Neuronal stem cell (in vitro differentiated cells): ENCODE measurements around the gene PML.
A peak's percentile ranks its signal among the peaks of the same experiment; 100 is the strongest.

ENCODE experiments used
- DNase-seq: peaks from one replicate; pipeline ENCODE4 v3.0.0-alpha.2; 2013; ENCODE audit warnings: low spot score
- H2AFZ ChIP-seq: one replicate; pipeline ENCODE4 v1.6.1; 2013; ENCODE audit warnings: mild to moderate bottlenecking, low read length, inconsistent platforms
- H2AK5ac ChIP-seq: 2 replicates; pipeline ENCODE4 v1.6.1; 2013; ENCODE audit warnings: low read depth, mild to moderate bottlenecking, inconsistent platforms, low read length, moderate library complexity, mixed read lengths
- H2BK120ac ChIP-seq: 2 replicates; pipeline ENCODE4 v1.6.1; 2013; ENCODE audit warnings: low read depth, mild to moderate bottlenecking, inconsistent platforms, low read length, moderate library complexity, mixed read lengths
- H2BK12ac ChIP-seq: one replicate; pipeline ENCODE4 v1.6.1; 2013; ENCODE audit warnings: low read length, inconsistent platforms
- H2BK15ac ChIP-seq: 2 replicates; pipeline ENCODE4 v1.6.1; 2013; ENCODE audit warnings: mild to moderate bottlenecking, low read length, inconsistent platforms, mixed read lengths
- H2BK5ac ChIP-seq: one replicate; pipeline ENCODE4 v1.6.1; 2013; ENCODE audit warnings: inconsistent platforms, mild to moderate bottlenecking, low read length, moderate library complexity
- H3K14ac ChIP-seq: one replicate; pipeline ENCODE4 v1.6.1; 2013; ENCODE audit warnings: low read length, inconsistent platforms
- H3K18ac ChIP-seq: 2 replicates; pipeline ENCODE4 v1.6.1; 2013; ENCODE audit warnings: low read length, inconsistent platforms
- H3K23ac ChIP-seq: 2 replicates; pipeline ENCODE4 v1.6.1; 2013; ENCODE audit warnings: low read depth, mild to moderate bottlenecking, mixed read lengths, low read length, inconsistent platforms; ENCODE audit not compliant: poor library complexity
- H3K27ac ChIP-seq: replicated peaks from 3 replicates; pipeline ENCODE4 v1.5.1; 2013; ENCODE audit warnings: low read length, inconsistent platforms
- H3K27me3 ChIP-seq, 3 experiments: 2 replicates each; pipeline ENCODE4 v1.6.1; 2013; ENCODE audit warnings: low read length in 3 of 3, mild to moderate bottlenecking in 2 of 3, inconsistent platforms in 1 of 3, low read depth in 1 of 3, mixed read lengths in 1 of 3, moderate library complexity in 1 of 3; ENCODE audit not compliant: control insufficient read depth in 3 of 3, insufficient read depth in 3 of 3
- H3K36me3 ChIP-seq, 2 donors: replicated peaks in 1 of 2; 2 replicates each; pipeline ENCODE4 v1.6.1; 2013; ENCODE audit warnings: low read length in 2 of 2; ENCODE audit not compliant: control insufficient read depth in 2 of 2, insufficient read depth in 2 of 2
- H3K4ac ChIP-seq: 2 replicates; pipeline ENCODE4 v1.6.1; 2013; ENCODE audit warnings: inconsistent platforms, mild to moderate bottlenecking, low read length, moderate library complexity
- H3K4me1 ChIP-seq, 2 donors: 1 replicate in 1 of 2; 2 replicates in 1 of 2; pipeline ENCODE4 v1.6.1; 2013; ENCODE audit warnings: low read length in 2 of 2, low read depth in 1 of 2; ENCODE audit not compliant: control insufficient read depth in 2 of 2, insufficient read depth in 1 of 2
- H3K4me2 ChIP-seq: one replicate; pipeline ENCODE4 v1.6.1; 2013; ENCODE audit warnings: mild to moderate bottlenecking, low read length, inconsistent platforms; ENCODE audit not compliant: insufficient read depth, poor library complexity, severe bottlenecking
- H3K4me3 ChIP-seq, 2 donors: 2 replicates each; pipeline ENCODE4 v1.5.1; 2013; ENCODE audit warnings: low read length in 2 of 2, mild to moderate bottlenecking in 2 of 2, inconsistent platforms in 1 of 2, moderate library complexity in 1 of 2
- H3K79me1 ChIP-seq: one replicate; pipeline ENCODE4 v1.6.1; 2013; ENCODE audit warnings: low read depth, mild to moderate bottlenecking, inconsistent platforms, low read length, moderate library complexity
- H3K9ac ChIP-seq: one replicate; pipeline ENCODE4 v1.6.1; 2013; ENCODE audit warnings: mild to moderate bottlenecking, low read depth, low read length, inconsistent platforms; ENCODE audit not compliant: poor library complexity
- H3K9me3 ChIP-seq, 2 donors: replicated peaks in 1 of 2; 2 replicates each; pipeline versions ENCODE3 to v1.6.1; 2013; ENCODE audit warnings: low read length in 2 of 2, mild to moderate bottlenecking in 2 of 2, inconsistent platforms in 1 of 2, low read depth in 1 of 2, mixed read lengths in 1 of 2, moderate library complexity in 1 of 2; ENCODE audit not compliant: control insufficient read depth in 2 of 2, insufficient read depth in 1 of 2
- H4K8ac ChIP-seq: one replicate; pipeline ENCODE4 v1.6.1; 2013; ENCODE audit warnings: low read depth, mild to moderate bottlenecking, inconsistent platforms, low read length, moderate library complexity
- H4K91ac ChIP-seq: one replicate; pipeline ENCODE4 v1.6.1; 2013; ENCODE audit warnings: low read length, low read depth, mild to moderate bottlenecking, inconsistent platforms; ENCODE audit not compliant: poor library complexity
- WGBS, 2 donors: extraction: QIAGEN DNeasy Blood & Tissue Kit; methylation state at CpG; one replicate each; pipeline ENCODE4 v1.1.7; 2013; ENCODE audit warnings: missing lambda C conversion rate in 2 of 2, mixed read lengths in 1 of 2; ENCODE audit not compliant: insufficient read length in 2 of 2, insufficient replicate concordance in 1 of 2; ENCODE audit errors: extremely low coverage in 2 of 2; 5-methylcytosine and 5-hydroxymethylcytosine counted together

PML gene

DNA sequence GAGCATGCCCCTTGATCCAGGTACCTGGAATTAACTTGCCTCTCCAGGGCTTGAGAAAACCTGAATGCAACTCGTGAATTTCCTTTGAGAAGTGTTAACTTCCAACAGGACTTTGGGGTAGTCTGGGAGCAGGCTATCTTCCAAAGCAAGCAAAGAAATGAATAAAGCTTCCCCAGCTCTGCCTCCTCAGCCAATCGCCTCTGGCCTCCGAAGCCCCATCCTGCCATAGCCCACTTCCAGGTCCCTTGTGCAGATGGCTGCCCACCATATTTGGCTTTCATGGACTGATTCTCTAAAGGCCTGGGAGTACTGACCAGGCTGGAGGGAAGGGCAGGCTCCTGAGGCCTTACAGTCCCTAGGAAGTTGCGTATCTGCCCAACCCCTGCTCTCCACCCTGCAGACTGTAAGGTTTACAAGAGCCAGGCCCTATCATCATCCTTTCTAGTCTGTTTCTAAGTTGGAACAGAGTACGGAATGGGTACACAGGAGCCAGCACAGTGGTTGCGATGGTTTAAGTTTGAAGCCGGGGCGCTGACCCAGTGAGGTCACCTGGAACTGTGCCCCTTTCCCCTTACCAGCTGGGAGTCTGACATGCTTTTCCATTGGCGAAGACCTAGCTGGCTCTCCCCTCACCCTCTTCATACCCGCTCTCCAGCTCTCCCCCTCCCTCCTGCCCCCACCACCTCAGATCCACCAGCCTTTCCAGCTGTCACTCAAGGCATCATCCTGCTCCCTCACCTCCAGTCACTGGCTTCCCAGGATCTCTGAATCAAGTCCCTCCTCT is 1.1 kb upstream of the PML start:
- H4K91ac ChIP-seq, result no peak overlapping the region
- DNase-seq, result no peak
- no peak overlapping the region for H4K8ac ChIP-seq
- peaks cover 3 to 11% of the 10 kb centered on the region in 2 donors for H3K36me3 ChIP-seq
- peaks cover 10 to 16% of the 10 kb centered on the region in 2 donors for H3K4me1 ChIP-seq
- H3K27ac ChIP-seq, result no peak overlapping the region
- H2BK5ac ChIP-seq, result no peak overlapping the region
- H2AFZ ChIP-seq, result no peak overlapping the region
- H3K27me3 ChIP-seq, result no peaks in the 10 kb centered on the region
- peak overlapping the region in 1 of 2 donors; percentile 80 for H3K4me3 ChIP-seq
- WGBS, 2 donors, result no CpG with 5 or more reads among the region's 10 CpGs
- no peak overlapping the region for H2AK5ac ChIP-seq
- H3K18ac ChIP-seq, result no peak overlapping the region
- no peak overlapping the region for H3K4ac ChIP-seq
- no peak overlapping the region for H3K23ac ChIP-seq
- H3K14ac ChIP-seq, result no peak overlapping the region
- no peaks in the 10 kb centered on the region for H3K9me3 ChIP-seq
- H2BK15ac ChIP-seq, result no peak overlapping the region
- H3K9ac ChIP-seq, result no peak overlapping the region
- peak overlapping the region; percentile 63 for H3K4me2 ChIP-seq
- no peak overlapping the region for H2BK12ac ChIP-seq
- no peak overlapping the region for H2BK120ac ChIP-seq
- H3K79me1 ChIP-seq, result peaks cover 12% of the 10 kb centered on the region

DNA sequence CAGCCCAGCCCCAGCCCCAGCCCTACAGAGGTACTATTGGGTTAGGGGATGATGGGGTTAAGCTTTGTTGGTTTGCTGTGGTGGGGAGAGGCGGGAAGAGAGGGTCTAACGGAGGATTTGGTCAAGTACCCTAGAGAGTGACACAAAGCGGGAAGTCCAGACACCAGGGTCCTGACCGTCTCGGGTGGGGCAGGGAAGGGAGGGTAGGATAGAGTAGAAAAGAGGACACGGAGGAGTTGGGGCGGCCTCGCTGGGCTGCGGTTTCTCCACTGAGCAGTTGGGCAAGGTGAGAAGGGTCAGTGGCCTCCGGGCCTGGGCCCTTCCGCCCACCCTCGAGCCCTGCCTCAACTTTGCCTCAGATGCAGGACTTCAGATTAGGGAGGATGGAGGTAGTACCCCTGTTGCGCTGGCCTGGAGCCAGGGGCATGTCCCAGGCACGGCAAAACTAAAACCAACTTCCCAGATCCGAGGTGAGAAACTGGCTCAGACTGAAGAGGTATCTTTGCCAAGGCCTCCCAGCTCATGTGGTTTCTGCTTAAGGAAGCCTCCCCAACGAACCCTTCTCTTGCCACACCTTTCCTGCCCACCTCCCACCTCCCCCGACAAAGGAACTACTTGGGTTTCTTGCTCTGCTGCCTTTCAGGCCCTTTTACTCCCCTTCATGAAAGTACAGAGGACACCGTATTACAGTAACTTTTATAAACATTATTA is 551 bp downstream of the PML start:
- H3K14ac ChIP-seq, result peak overlapping the region; percentile 73
- H3K27me3 ChIP-seq, result no peaks in the 10 kb centered on the region
- no peak overlapping the region for H2BK15ac ChIP-seq
- peak overlapping the region; percentile 72 for H3K18ac ChIP-seq
- H3K4ac ChIP-seq, result no peak overlapping the region
- peaks cover 13% of the 10 kb centered on the region for H3K79me1 ChIP-seq
- peak overlapping the region; percentile 82 for H3K9ac ChIP-seq
- H4K8ac ChIP-seq, result no peak overlapping the region
- no peaks in the 10 kb centered on the region for H3K9me3 ChIP-seq
- peak overlapping the region; percentile 30 for H3K27ac ChIP-seq
- H2AK5ac ChIP-seq, result no peak overlapping the region
- peak overlapping the region; percentile 94 for H2AFZ ChIP-seq
- peak overlapping the region; percentile 68 for H3K4me2 ChIP-seq
- no CpG with 5 or more reads among the region's 18 CpGs for WGBS, 2 donors
- H3K4me3 ChIP-seq, result peak overlapping the region; percentile 80 to 83
- no peak overlapping the region for H4K91ac ChIP-seq
- DNase-seq, result no peak
- peaks cover 10 to 16% of the 10 kb centered on the region in 2 donors for H3K4me1 ChIP-seq
- H2BK5ac ChIP-seq, result peak overlapping the region; percentile 67
- H3K36me3 ChIP-seq, result peaks cover 9 to 25% of the 10 kb centered on the region in 2 donors
- no peak overlapping the region for H2BK120ac ChIP-seq
- H2BK12ac ChIP-seq, result no peak overlapping the region
- peak overlapping the region; percentile 44 for H3K23ac ChIP-seq

GRCh38 chr15:73996267-73996666 is 1.8 kb downstream of the PML start:
- no peak overlapping the region for H2AK5ac ChIP-seq
- no peak overlapping the region for H4K8ac ChIP-seq
- no peak overlapping the region for H2BK120ac ChIP-seq
- no peak overlapping the region for H3K18ac ChIP-seq
- peaks cover 9 to 35% of the 10 kb centered on the region in 2 donors for H3K36me3 ChIP-seq
- peaks cover 15% of the 10 kb centered on the region for H3K79me1 ChIP-seq
- no peak overlapping the region for H4K91ac ChIP-seq
- no peak overlapping the region for H3K27ac ChIP-seq
- H3K14ac ChIP-seq, result no peak overlapping the region
- H3K27me3 ChIP-seq, result no peaks in the 10 kb centered on the region
- H3K4me2 ChIP-seq, result no peak overlapping the region
- H3K4me1 ChIP-seq, result peaks cover 10 to 14% of the 10 kb centered on the region in 2 donors
- no peak overlapping the region for H2BK5ac ChIP-seq
- no peak overlapping the region for H3K4ac ChIP-seq
- no peak overlapping the region for H2BK15ac ChIP-seq
- H2AFZ ChIP-seq, result no peak overlapping the region
- no peak overlapping the region for H3K9ac ChIP-seq
- H3K4me3 ChIP-seq, result no peak overlapping the region
- no peak overlapping the region for H2BK12ac ChIP-seq
- WGBS, 2 donors, result no CpG with 5 or more reads among the region's 2 CpGs
- no peak overlapping the region for H3K23ac ChIP-seq
- no peak for DNase-seq
- no peaks in the 10 kb centered on the region for H3K9me3 ChIP-seq

GRCh38 chr15:73996939-73997338 is 2.4 kb downstream of the PML start:
- H3K4me2 ChIP-seq, result no peak overlapping the region
- H3K23ac ChIP-seq, result no peak overlapping the region
- no peak overlapping the region for H2AK5ac ChIP-seq
- peaks cover 15% of the 10 kb centered on the region for H3K79me1 ChIP-seq
- no peak overlapping the region for H3K4ac ChIP-seq
- no peak overlapping the region for H3K14ac ChIP-seq
- no peak overlapping the region for H3K18ac ChIP-seq
- H3K36me3 ChIP-seq, result peaks cover 9 to 41% of the 10 kb centered on the region in 2 donors
- no peak for DNase-seq
- H3K9ac ChIP-seq, result no peak overlapping the region
- no peak overlapping the region for H2BK5ac ChIP-seq
- H2BK120ac ChIP-seq, result no peak overlapping the region
- H4K8ac ChIP-seq, result no peak overlapping the region
- H3K4me1 ChIP-seq, result peaks cover 7 to 11% of the 10 kb centered on the region in 2 donors
- H3K4me3 ChIP-seq, result no peak overlapping the region
- WGBS, 2 donors, result no CpG with 5 or more reads among the region's 5 CpGs
- H2BK15ac ChIP-seq, result no peak overlapping the region
- no peak overlapping the region for H3K27ac ChIP-seq
- H3K27me3 ChIP-seq, result no peaks in the 10 kb centered on the region
- H4K91ac ChIP-seq, result no peak overlapping the region
- no peak overlapping the region for H2BK12ac ChIP-seq
- no peaks in the 10 kb centered on the region for H3K9me3 ChIP-seq
- no peak overlapping the region for H2AFZ ChIP-seq
